CD4-positive, alpha-beta T cell (primary cell): ENCODE data around the gene RASA1. TPM values are rescaled to one million over a fixed set of nuclear protein-coding genes. Genes with fewer than 3 reads are reported as not detected.

Source experiments
- ATAC-seq: fragments of 200-7000 bp; cut with Tn5 transposase; one replicate; pipeline ENCODE4 v1.10.0; 2022; ENCODE audit warnings: mild to moderate bottlenecking; ENCODE audit not compliant: poor library complexity
- CTCF ChIA-PET: fragments of 350-600 bp; sonication (Branson Sonifier 250); formaldehyde crosslinking; loops from one replicate; lab custom pipeline; 2021; ENCODE audit warnings: antibody characterized with exemption, inconsistent platforms; lab: Charles Lee
- POLR2A ChIA-PET: fragments of 350-600 bp; sonication (Branson Sonifier 250); formaldehyde crosslinking; loops from one replicate; lab custom pipeline; 2021; ENCODE audit warnings: antibody characterized with exemption, inconsistent platforms; lab: Charles Lee
- DNase-seq, 14 experiments: peaks; one replicate each; pipeline ENCODE4 v3.0.0-alpha.2; 2013 to 2020; ENCODE audit warnings: mixed read lengths in 2 of 14
- H3K27ac ChIP-seq, 2 donors: one replicate each; pipeline versions ENCODE4 v1.5.1 to v1.7.0; 2013; ENCODE audit warnings: low read length in 2 of 2, low read depth in 1 of 2, mild to moderate bottlenecking in 1 of 2
- H3K27me3 ChIP-seq, 2 experiments: 1 replicate in 1 of 2; 2 replicates in 1 of 2; pipeline versions ENCODE4 v1.6.1 to v1.7.0; 2013; ENCODE audit warnings: low read length in 2 of 2, control low read depth in 1 of 2, mild to moderate bottlenecking in 1 of 2, moderate library complexity in 1 of 2; ENCODE audit not compliant: insufficient read depth in 2 of 2, control insufficient read depth in 1 of 2
- H3K36me3 ChIP-seq: one replicate; pipeline ENCODE4 v1.6.1; 2013; ENCODE audit warnings: low read length, control low read depth; ENCODE audit not compliant: insufficient read depth
- H3K4me1 ChIP-seq: one replicate; pipeline ENCODE4 v1.6.1; 2013; ENCODE audit warnings: low read length, control low read depth; ENCODE audit not compliant: insufficient read depth
- H3K4me3 ChIP-seq: one replicate; pipeline ENCODE4 v1.5.1; 2013; ENCODE audit warnings: mild to moderate bottlenecking, low read length, moderate library complexity
- H3K9me3 ChIP-seq, 2 experiments: 1 replicate in 1 of 2; 2 replicates in 1 of 2; pipeline versions ENCODE4 v1.6.1 to v1.7.0; 2013; ENCODE audit warnings: low read length in 2 of 2, mild to moderate bottlenecking in 2 of 2, control low read depth in 1 of 2, moderate library complexity in 1 of 2; ENCODE audit not compliant: control insufficient read depth in 1 of 2, insufficient read depth in 1 of 2
- H3K27ac Mint-ChIP-seq: one replicate; pipeline ENCODE4 v1.8.0; 2020; ENCODE audit warnings: mixed read lengths
- H3K27me3 Mint-ChIP-seq: one replicate; pipeline ENCODE4 v1.8.0; 2021; ENCODE audit warnings: mixed read lengths
- H3K36me3 Mint-ChIP-seq: one replicate; pipeline ENCODE4 v1.8.0; 2021; ENCODE audit warnings: low read depth, mixed read lengths
- H3K4me1 Mint-ChIP-seq: one replicate; pipeline ENCODE4 v1.8.0; 2021; ENCODE audit warnings: low read depth, mixed read lengths
- H3K4me3 Mint-ChIP-seq: one replicate; pipeline ENCODE4 v1.8.0; 2020; ENCODE audit warnings: mild to moderate bottlenecking, mixed read lengths
- H3K9me3 Mint-ChIP-seq: one replicate; pipeline ENCODE4 v1.8.0; 2020; ENCODE audit warnings: mixed read lengths
- intact Hi-C, 2 experiments: fragments of 100-400 bp; cut with DNase I in 1 of 2; cut with micrococcal nuclease in 1 of 2; formaldehyde crosslinking; loops; one replicate each; pipeline versions ENCODE4 v1.15.1 to v1.9.0; 2023 to 2025; cut with DNase I, micrococcal nuclease
- total RNA-seq, 174 experiments: library from RNA in 2 of 174; stranded (reverse) in 2 of 174; gene quantifications; one replicate each; pipeline ENCODE4 v1.2.3 and lab custom pipeline; 2021 to 2026
- TF ChIP-seq, protein P1 (sequence below): fragments of 200-600 bp; IDR thresholded peaks from one replicate; pipeline ENCODE4 v1.8.0; 2022; ENCODE audit warnings: antibody characterized with exemption, mild to moderate bottlenecking

The RASA1 gene
- total RNA-seq, 2 experiments from 2014 or later: 15.1 to 15.4 TPM

DNA sequence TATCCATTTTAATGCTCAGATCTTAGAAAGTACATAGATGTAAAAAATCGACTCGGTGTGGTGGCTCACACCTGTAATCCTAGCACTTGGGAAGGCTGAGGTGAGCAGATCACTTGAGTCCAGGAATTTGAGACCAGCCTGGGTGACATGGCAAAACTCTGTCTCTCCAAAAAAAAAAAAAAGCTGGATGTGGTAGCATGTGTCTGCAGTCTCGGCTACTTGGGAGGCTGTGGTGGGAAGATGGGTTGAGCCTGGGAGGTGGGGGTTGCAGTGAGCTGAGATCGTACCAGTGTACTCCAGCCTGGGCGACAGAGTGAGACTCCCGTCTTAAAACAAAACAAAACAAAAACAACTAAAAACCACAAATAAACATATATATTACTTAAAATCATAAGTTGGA lies 61.4 kb downstream of the RASA1 start:
- Mint-ChIP-seq H3K4me3 (no peak overlapping the region), H3K4me1 (peaks cover 68% of the 10 kb centered on the region), H3K9me3 (no peaks in the 10 kb centered on the region), H3K36me3 (peaks cover 29% of the 10 kb centered on the region), H3K27ac (no peak overlapping the region), H3K27me3 (no peaks in the 10 kb centered on the region)
- peaks cover 21% of the 10 kb centered on the region for H3K36me3 ChIP-seq
- POLR2A ChIA-PET: no interaction called here
- no peak overlapping the region for H3K27ac ChIP-seq
- H3K4me1 ChIP-seq: no peaks in the 10 kb centered on the region
- H3K4me3 ChIP-seq: no peak overlapping the region
- DNase-seq (no peak), ATAC-seq (no peak)
- intact Hi-C loops: no loop called here
- H3K9me3 ChIP-seq: no peaks in the 10 kb centered on the region
- CTCF ChIA-PET: no interaction called here
- no peaks in the 10 kb centered on the region for H3K27me3 ChIP-seq
- TF ChIP-seq, protein P1, sequence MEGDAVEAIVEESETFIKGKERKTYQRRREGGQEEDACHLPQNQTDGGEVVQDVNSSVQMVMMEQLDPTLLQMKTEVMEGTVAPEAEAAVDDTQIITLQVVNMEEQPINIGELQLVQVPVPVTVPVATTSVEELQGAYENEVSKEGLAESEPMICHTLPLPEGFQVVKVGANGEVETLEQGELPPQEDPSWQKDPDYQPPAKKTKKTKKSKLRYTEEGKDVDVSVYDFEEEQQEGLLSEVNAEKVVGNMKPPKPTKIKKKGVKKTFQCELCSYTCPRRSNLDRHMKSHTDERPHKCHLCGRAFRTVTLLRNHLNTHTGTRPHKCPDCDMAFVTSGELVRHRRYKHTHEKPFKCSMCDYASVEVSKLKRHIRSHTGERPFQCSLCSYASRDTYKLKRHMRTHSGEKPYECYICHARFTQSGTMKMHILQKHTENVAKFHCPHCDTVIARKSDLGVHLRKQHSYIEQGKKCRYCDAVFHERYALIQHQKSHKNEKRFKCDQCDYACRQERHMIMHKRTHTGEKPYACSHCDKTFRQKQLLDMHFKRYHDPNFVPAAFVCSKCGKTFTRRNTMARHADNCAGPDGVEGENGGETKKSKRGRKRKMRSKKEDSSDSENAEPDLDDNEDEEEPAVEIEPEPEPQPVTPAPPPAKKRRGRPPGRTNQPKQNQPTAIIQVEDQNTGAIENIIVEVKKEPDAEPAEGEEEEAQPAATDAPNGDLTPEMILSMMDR: no peak

DNA sequence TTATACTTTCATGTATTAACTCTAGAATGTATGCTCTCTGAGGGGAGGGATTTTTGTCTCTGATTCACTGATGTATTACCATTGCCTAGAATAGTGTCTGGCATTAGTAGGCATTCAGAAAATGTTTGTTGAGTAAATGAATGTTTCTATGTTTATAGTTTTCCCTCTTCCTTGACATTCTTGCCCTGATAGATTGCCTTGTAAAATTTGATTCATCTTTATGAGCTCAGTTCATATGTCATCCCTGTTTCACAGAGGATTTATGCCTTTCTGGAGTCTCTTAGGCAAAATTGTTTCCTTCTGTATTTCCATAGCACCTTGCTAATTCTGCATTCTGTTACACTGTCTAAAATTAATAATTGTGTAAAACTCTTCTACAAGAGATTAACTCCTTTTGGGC lies 72.3 kb downstream of the RASA1 start:
- CTCF ChIA-PET: interaction anchor here (1.7 kb wide), 1 partner anchor 9 kb away, joined by 4 read pairs; no protein-coding TSS in a partner anchor
- H3K27ac Mint-ChIP-seq: peak overlapping the region; percentile 84
- Histone ChIP-seq H3K36me3 (peaks cover 31% of the 10 kb centered on the region), H3K9me3 (no peaks in the 10 kb centered on the region), H3K4me1 (no peaks in the 10 kb centered on the region), H3K4me3 (no peak overlapping the region), H3K27me3 (no peaks in the 10 kb centered on the region), H3K27ac (peak overlapping the region in 1 of 2 donors; percentile 51)
- no peak for ATAC-seq
- peaks cover 69% of the 10 kb centered on the region for H3K36me3 Mint-ChIP-seq
- H3K4me1 Mint-ChIP-seq: peaks cover 33% of the 10 kb centered on the region
- no peaks in the 10 kb centered on the region for H3K27me3 Mint-ChIP-seq
- POLR2A ChIA-PET: interaction anchor here (0.7 to 1.5 kb wide), 3 partner anchors 61 to 265 kb away, joined by 3 to 8 read pairs (median 4); partner anchors contain the start of gene RASA1
- intact Hi-C loops: loop anchor here (2.0 to 5.0 kb wide), 3 partner anchors 52 to 73 kb away; partner anchors contain the start of gene RASA1 (in 1 of the 2)
- peaks cover 2% of the 10 kb centered on the region for H3K9me3 Mint-ChIP-seq
- DNase-seq: no peak
- H3K4me3 Mint-ChIP-seq: no peak overlapping the region
- TF ChIP-seq, protein P1: no peak

DNA sequence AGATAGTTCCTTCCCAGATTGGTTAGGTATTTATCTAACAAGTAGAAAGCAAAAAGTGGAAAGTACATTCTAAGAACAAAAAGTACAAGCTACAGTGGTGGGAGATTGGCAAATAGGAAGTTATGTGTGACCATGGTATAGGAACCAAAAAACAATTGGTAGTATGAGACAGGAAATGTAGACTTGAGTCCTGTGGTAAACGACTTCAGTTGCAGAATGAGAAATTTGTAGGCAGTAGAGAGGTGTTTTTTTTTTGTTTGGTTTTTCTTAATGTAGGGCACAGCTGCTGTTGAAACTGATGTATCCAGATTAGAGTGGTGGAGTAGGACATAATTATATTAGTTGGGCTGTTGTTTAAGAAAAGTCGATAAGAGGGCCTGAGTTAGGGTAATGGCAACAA lies 73.0 kb downstream of the RASA1 start:
- Histone ChIP-seq H3K4me3 (peak overlapping the region; percentile 28), H3K9me3 (no peaks in the 10 kb centered on the region), H3K27ac (peak overlapping the region in 1 of 2 donors; percentile 51), H3K27me3 (no peaks in the 10 kb centered on the region), H3K4me1 (no peaks in the 10 kb centered on the region), H3K36me3 (peaks cover 34% of the 10 kb centered on the region)
- DNase-seq: peak in 3 of 14 experiments; percentile 59 to 78 (median 61)
- H3K4me3 Mint-ChIP-seq: peak overlapping the region; percentile 79
- peaks cover 2% of the 10 kb centered on the region for H3K9me3 Mint-ChIP-seq
- H3K27ac Mint-ChIP-seq: peak overlapping the region; percentile 84
- H3K27me3 Mint-ChIP-seq: no peaks in the 10 kb centered on the region
- TF ChIP-seq, protein P1: no peak
- ATAC-seq: peak; percentile 90
- peaks cover 67% of the 10 kb centered on the region for H3K36me3 Mint-ChIP-seq
- ChIA-PET POLR2A (interaction anchor here (0.6 to 1.5 kb wide), 4 partner anchors 33 to 265 kb away, joined by 3 to 8 read pairs (median 4); partner anchors contain the start of gene RASA1), CTCF (interaction anchor here (1.7 kb wide), 1 partner anchor 8 kb away, joined by 4 read pairs; no protein-coding TSS in a partner anchor)
- intact Hi-C loops: loop anchor here (2.0 to 5.0 kb wide), 3 partner anchors 52 to 73 kb away; partner anchors contain the start of gene RASA1 (in 1 of the 2)
- H3K4me1 Mint-ChIP-seq: peaks cover 33% of the 10 kb centered on the region
